HG02870 (cell line): Measurements from ENCODE around the gene BTRC.

Experiments
- ATAC-seq: cut with Tn5 transposase; IDR thresholded peaks from one replicate; pipeline ENCODE4 v1.9.1; 2021; ENCODE audit warnings: mild to moderate bottlenecking, moderate library complexity; ENCODE audit not compliant: unreplicated experiment

The BTRC gene

GRCh38 chr10:101476383-101476782 lies 122.4 kb downstream of the BTRC start:
- no peak for ATAC-seq

- no peak for ATAC-seq
Observed at GRCh38 chr10:101478956-101479355, 125.0 kb downstream of the BTRC start.

GRCh38 chr10:101481256-101481655 lies 127.3 kb downstream of the BTRC start:
- ATAC-seq = no peak

GRCh38 chr10:101482568-101482967 lies 128.6 kb downstream of the BTRC start:
- ATAC-seq = no peak

GRCh38 chr10:101484175-101484745 lies 130.3 kb downstream of the BTRC start:
- ATAC-seq = no peak

GRCh38 chr10:101485207-101485606 lies 131.2 kb downstream of the BTRC start:
- no peak for ATAC-seq

GRCh38 chr10:101485681-101486554 lies 132.0 kb downstream of the BTRC start:
- no peak for ATAC-seq

GRCh38 chr10:101487399-101487798 lies 133.4 kb downstream of the BTRC start:
- ATAC-seq = no peak

- ATAC-seq = no peak
Observed at GRCh38 chr10:101489355-101489754, 135.4 kb downstream of the BTRC start.

GRCh38 chr10:101490026-101490425 lies 136.1 kb downstream of the BTRC start:
- no peak for ATAC-seq

GRCh38 chr10:101492205-101492604 lies 138.2 kb downstream of the BTRC start:
- ATAC-seq = no peak

GRCh38 chr10:101492814-101493213 lies 138.8 kb downstream of the BTRC start:
- ATAC-seq = no peak

- no peak for ATAC-seq
Observed at GRCh38 chr10:101493249-101493648, 139.3 kb downstream of the BTRC start.

GRCh38 chr10:101493782-101494281 lies 139.9 kb downstream of the BTRC start:
- no peak for ATAC-seq

- ATAC-seq = no peak
Observed at GRCh38 chr10:101494650-101495049, 140.7 kb downstream of the BTRC start.

GRCh38 chr10:101495324-101495925 lies 141.5 kb downstream of the BTRC start:
- ATAC-seq = no peak

- no peak for ATAC-seq
Observed at GRCh38 chr10:101504438-101504837, 150.5 kb downstream of the BTRC start.

- no peak for ATAC-seq
Observed at GRCh38 chr10:101506829-101507661, 153.1 kb downstream of the BTRC start.

GRCh38 chr10:101507828-101508227 lies 153.9 kb downstream of the BTRC start:
- ATAC-seq = no peak

GRCh38 chr10:101511938-101512337 lies 158.0 kb downstream of the BTRC start:
- ATAC-seq = no peak

- ATAC-seq = no peak
Observed at GRCh38 chr10:101512738-101513137, 158.8 kb downstream of the BTRC start.
